IPS-20b (cell line): ENCODE data around the gene NLGN4X.

Experiments
- H3K27ac ChIP-seq: one replicate; pipeline ENCODE4 v1.5.1; 2013; ENCODE audit warnings: low read length
- H3K27me3 ChIP-seq: 2 replicates; pipeline ENCODE4 v1.6.1; 2013; ENCODE audit warnings: mild to moderate bottlenecking, low read length, inconsistent platforms; ENCODE audit not compliant: insufficient read depth
- H3K36me3 ChIP-seq: 2 replicates; pipeline ENCODE4 v1.6.1; 2013; ENCODE audit warnings: low read depth, mild to moderate bottlenecking, inconsistent platforms, low read length, moderate library complexity; ENCODE audit not compliant: insufficient read depth
- H3K4me1 ChIP-seq: 2 replicates; pipeline ENCODE4 v1.6.1; 2013; ENCODE audit warnings: mild to moderate bottlenecking, control low read depth, inconsistent platforms, low read length, moderate library complexity; ENCODE audit not compliant: insufficient read depth
- H3K4me3 ChIP-seq: 2 replicates; pipeline ENCODE4 v1.5.1; 2013; ENCODE audit warnings: mild to moderate bottlenecking, low read length, inconsistent platforms
- H3K9ac ChIP-seq: 2 replicates; pipeline ENCODE4 v1.6.1; 2013; ENCODE audit warnings: low read depth, mild to moderate bottlenecking, inconsistent platforms, low read length, moderate library complexity
- H3K9me3 ChIP-seq: 2 replicates; pipeline ENCODE4 v1.6.1; 2013; ENCODE audit warnings: mild to moderate bottlenecking, low read depth, low read length, inconsistent platforms; ENCODE audit not compliant: insufficient read depth

NLGN4X gene

DNA sequence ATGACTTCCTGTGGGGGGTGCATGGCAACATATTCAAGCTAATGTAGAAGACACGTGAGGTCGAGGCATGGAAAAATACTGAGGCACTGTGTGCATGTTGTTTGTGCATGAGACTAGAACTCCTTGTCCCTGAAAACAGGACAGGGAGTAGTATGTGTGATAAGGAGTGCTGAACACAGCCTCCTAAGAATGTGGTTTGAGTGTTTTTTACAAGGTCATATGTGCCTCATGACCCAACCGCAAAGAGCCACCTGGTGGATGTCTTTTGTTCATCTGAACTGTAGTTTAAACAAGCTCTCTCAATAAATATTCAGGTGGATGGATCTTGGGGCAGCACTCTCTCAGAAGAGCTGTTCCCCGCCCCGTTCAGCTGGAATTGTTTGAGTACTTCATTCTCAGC, 226.6 kb downstream of the NLGN4X start:
- H3K36me3 ChIP-seq, result no peaks in the 10 kb centered on the region
- no peak overlapping the region for H3K27ac ChIP-seq
- H3K27me3 ChIP-seq, result no peaks in the 10 kb centered on the region
- H3K9ac ChIP-seq, result no peak overlapping the region
- no peaks in the 10 kb centered on the region for H3K9me3 ChIP-seq
- H3K4me1 ChIP-seq, result peaks cover 14% of the 10 kb centered on the region
- H3K4me3 ChIP-seq, result no peak overlapping the region

DNA sequence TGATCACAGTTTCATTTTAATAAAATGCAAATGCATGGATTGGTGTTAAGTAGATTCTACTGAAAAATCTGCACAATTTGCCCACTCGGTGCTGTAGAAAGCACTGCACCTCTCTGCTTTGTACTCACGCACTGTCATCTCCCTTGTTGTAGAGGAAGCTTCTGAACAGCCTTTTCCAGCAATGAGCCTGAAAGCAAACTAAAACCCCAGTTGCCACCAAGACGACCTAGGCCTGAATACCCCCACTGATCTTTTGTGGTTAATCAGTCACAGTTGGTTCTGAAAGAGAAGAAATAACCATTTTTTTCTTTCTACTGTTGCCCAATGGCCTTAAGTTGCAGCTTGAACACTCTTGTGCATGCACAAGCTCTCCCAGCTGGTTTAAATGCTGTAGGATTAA, 229.8 kb downstream of the NLGN4X start:
- no peak overlapping the region for H3K9ac ChIP-seq
- no peaks in the 10 kb centered on the region for H3K4me1 ChIP-seq
- H3K36me3 ChIP-seq, result no peaks in the 10 kb centered on the region

GRCh38 chrX:5998456-5998855, 230.2 kb downstream of the NLGN4X start:
- Histone ChIP-seq H3K4me1 (no peaks in the 10 kb centered on the region), H3K36me3 (no peaks in the 10 kb centered on the region), H3K27ac (no peak overlapping the region), H3K9me3 (no peaks in the 10 kb centered on the region), H3K27me3 (no peaks in the 10 kb centered on the region), H3K9ac (no peak overlapping the region), H3K4me3 (no peak overlapping the region)

More for the DNA sequence above, 229.8 kb downstream of the NLGN4X start:
- no peaks in the 10 kb centered on the region for H3K27me3 ChIP-seq
- no peaks in the 10 kb centered on the region for H3K9me3 ChIP-seq
- no peak overlapping the region for H3K4me3 ChIP-seq
- no peak overlapping the region for H3K27ac ChIP-seq

- Histone ChIP-seq H3K9ac (no peak overlapping the region), H3K9me3 (no peaks in the 10 kb centered on the region), H3K36me3 (no peaks in the 10 kb centered on the region), H3K27ac (no peak overlapping the region), H3K27me3 (no peaks in the 10 kb centered on the region), H3K4me3 (no peak overlapping the region), H3K4me1 (no peaks in the 10 kb centered on the region)
Observed at GRCh38 chrX:5991393-5991792, 237.3 kb downstream of the NLGN4X start.

DNA sequence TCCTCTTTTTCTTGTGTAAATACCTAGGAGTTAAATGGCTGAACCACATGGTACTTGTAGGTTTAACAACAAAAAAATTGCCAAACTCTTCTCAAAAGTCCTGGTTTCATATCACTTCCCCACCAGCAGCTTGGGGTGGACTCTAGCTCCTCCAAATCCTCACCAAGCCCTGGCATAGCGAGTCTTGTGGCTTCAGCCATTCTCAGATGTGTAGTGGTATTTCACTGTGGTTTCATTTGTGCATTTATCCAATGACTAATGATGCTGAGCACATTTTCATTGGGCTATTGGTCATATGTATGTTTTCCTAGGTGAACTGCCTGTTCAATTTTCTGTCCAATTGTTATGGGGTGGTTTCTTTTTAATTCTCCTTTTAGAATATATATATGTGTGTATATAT, 249.3 kb downstream of the NLGN4X start:
- Histone ChIP-seq H3K36me3 (no peaks in the 10 kb centered on the region), H3K4me1 (no peaks in the 10 kb centered on the region), H3K4me3 (no peak overlapping the region), H3K27me3 (no peaks in the 10 kb centered on the region), H3K27ac (no peak overlapping the region), H3K9me3 (no peaks in the 10 kb centered on the region), H3K9ac (no peak overlapping the region)

- no peaks in the 10 kb centered on the region for H3K27me3 ChIP-seq
- no peak overlapping the region for H3K27ac ChIP-seq
- no peaks in the 10 kb centered on the region; the same call in 1 of the 2 replicates for H3K36me3 ChIP-seq
- H3K4me3 ChIP-seq, result no peak overlapping the region
- H3K9ac ChIP-seq, result no peak overlapping the region
- no peaks in the 10 kb centered on the region for H3K9me3 ChIP-seq
- no peaks in the 10 kb centered on the region for H3K4me1 ChIP-seq
Observed at GRCh38 chrX:5976332-5976731, 252.3 kb downstream of the NLGN4X start.

DNA sequence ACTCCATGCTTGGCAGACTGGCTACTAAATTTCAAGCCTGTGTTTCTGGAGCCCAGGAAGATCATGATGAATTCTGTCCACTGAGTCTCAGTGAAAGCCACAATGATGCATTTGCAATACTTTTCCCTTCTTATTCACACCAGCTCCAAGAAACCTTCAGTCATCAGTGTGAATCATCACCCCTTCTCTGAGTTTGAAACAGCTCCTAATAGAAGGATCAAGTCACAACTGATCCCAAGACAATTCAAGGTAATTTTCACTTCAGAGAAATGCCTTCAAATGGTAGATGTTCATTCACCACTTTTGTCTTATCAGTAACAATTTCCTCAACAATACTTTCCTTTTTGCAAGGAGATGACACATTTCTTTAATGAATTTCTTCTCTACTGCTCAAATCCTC, 257.4 kb downstream of the NLGN4X start:
- Histone ChIP-seq H3K36me3 (no peaks in the 10 kb centered on the region; the same call in 1 of the 2 replicates), H3K9me3 (no peaks in the 10 kb centered on the region), H3K4me1 (no peaks in the 10 kb centered on the region), H3K4me3 (no peak overlapping the region), H3K27me3 (no peaks in the 10 kb centered on the region), H3K9ac (no peak overlapping the region), H3K27ac (no peak overlapping the region)

- H3K4me3 ChIP-seq, result no peak overlapping the region
- H3K4me1 ChIP-seq, result no peaks in the 10 kb centered on the region; the same call in 1 of the 2 replicates
- H3K9me3 ChIP-seq, result no peaks in the 10 kb centered on the region
- H3K36me3 ChIP-seq, result no peaks in the 10 kb centered on the region
- H3K9ac ChIP-seq, result no peak overlapping the region
- H3K27ac ChIP-seq, result no peak overlapping the region
- no peaks in the 10 kb centered on the region for H3K27me3 ChIP-seq
Observed at GRCh38 chrX:5965406-5965805, 263.3 kb downstream of the NLGN4X start.

DNA sequence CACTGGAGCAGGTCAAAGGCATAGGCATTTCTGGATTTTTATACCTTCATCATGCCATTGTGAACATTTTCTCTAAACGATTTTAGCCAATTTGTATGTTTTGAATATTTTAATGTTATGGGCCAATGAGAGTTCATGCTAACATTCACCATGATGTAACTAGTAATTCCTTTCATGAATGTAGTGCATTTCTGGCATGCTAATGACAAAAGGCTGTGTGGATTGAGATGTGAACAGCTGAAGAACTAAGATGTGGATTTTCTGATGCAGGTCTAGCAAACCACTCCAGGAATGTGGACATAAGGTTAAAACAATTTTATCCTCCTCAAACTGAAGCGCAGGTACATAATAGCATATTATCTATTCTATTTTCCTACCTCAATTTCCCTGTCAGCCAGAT, 269.4 kb downstream of the NLGN4X start:
- no peak overlapping the region for H3K27ac ChIP-seq
- no peak overlapping the region for H3K9ac ChIP-seq
- H3K36me3 ChIP-seq, result no peaks in the 10 kb centered on the region
- H3K9me3 ChIP-seq, result no peaks in the 10 kb centered on the region
- no peaks in the 10 kb centered on the region for H3K27me3 ChIP-seq
- H3K4me1 ChIP-seq, result peaks cover 3% of the 10 kb centered on the region
- no peak overlapping the region for H3K4me3 ChIP-seq

GRCh38 chrX:5958523-5958922, 270.1 kb downstream of the NLGN4X start:
- Histone ChIP-seq H3K36me3 (no peaks in the 10 kb centered on the region), H3K9me3 (no peaks in the 10 kb centered on the region), H3K27ac (no peak overlapping the region), H3K9ac (no peak overlapping the region), H3K27me3 (no peaks in the 10 kb centered on the region), H3K4me1 (peaks cover 3% of the 10 kb centered on the region), H3K4me3 (no peak overlapping the region)

DNA sequence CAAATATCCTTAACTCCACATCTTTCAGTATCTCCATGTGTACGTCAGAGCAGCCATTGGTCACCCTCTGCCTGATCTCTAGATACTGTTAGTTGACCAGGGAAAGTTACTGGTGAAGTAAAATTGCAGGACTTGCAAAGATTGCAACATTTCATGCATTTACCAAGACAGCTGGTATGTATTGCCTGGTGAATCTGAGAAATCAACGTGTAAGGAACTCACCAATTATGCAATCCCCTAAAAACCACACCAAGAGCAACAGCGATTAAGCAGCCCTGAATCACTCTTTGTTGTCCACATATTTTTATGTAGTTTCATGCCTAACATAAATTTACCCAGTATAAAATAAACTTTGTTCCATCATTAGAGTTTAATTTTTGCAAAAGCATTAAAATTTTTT, 271.2 kb downstream of the NLGN4X start:
- H3K36me3 ChIP-seq, result no peaks in the 10 kb centered on the region
- no peak overlapping the region for H3K9ac ChIP-seq
- no peaks in the 10 kb centered on the region for H3K9me3 ChIP-seq
- no peaks in the 10 kb centered on the region for H3K27me3 ChIP-seq
- H3K4me3 ChIP-seq, result no peak overlapping the region
- no peak overlapping the region for H3K27ac ChIP-seq
- H3K4me1 ChIP-seq, result peaks cover 3% of the 10 kb centered on the region

DNA sequence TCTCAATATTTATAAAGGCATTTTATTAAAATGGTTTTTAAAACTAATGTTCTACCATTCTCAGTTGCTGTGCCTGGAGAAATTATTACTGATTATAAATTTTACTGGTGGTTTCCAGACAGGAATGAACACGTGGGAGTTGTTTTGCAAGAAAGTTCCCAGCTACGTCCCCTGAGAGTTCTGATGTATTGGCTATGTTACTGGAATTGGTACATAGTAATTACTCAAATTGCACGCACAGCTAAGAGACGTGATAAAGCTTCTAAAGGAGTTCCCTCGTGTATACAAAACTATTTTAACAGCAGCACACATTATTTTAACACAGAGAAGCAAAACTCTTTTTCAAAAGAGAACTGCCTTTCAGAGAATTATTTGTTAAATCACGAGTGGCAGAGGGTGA, 292.2 kb downstream of the NLGN4X start:
- Histone ChIP-seq H3K27ac (no peak overlapping the region), H3K27me3 (no peaks in the 10 kb centered on the region), H3K9ac (no peak overlapping the region)

GRCh38 chrX:5928224-5928623, 300.4 kb downstream of the NLGN4X start:
- no peak overlapping the region for H3K27ac ChIP-seq
- H3K9ac ChIP-seq, result no peak overlapping the region
- no peaks in the 10 kb centered on the region for H3K9me3 ChIP-seq
- no peaks in the 10 kb centered on the region for H3K4me1 ChIP-seq
- H3K27me3 ChIP-seq, result no peaks in the 10 kb centered on the region
- no peak overlapping the region for H3K4me3 ChIP-seq
- H3K36me3 ChIP-seq, result no peaks in the 10 kb centered on the region

More for the DNA sequence above, 292.2 kb downstream of the NLGN4X start:
- H3K4me1 ChIP-seq, result no peaks in the 10 kb centered on the region
- no peaks in the 10 kb centered on the region for H3K9me3 ChIP-seq
- no peak overlapping the region for H3K4me3 ChIP-seq
- no peaks in the 10 kb centered on the region for H3K36me3 ChIP-seq
